HEK293 (cell line): ENCODE results near the gene PDE11A.

Experiments
- CTCF ChIA-PET: fragments of 350-600 bp; formaldehyde crosslinking; extraction: SDS; loops from one replicate; lab custom pipeline; 2021; ENCODE audit warnings: antibody characterized with exemption; lab: Yijun Ruan, JAX
- POLR2A ChIA-PET: fragments of 300-600 bp; formaldehyde crosslinking; extraction: SDS; loops from one replicate; lab custom pipeline; 2020; ENCODE audit warnings: antibody characterized with exemption, inconsistent platforms; lab: Yijun Ruan, JAX
- H3K27ac ChIP-seq: fragments of 200-500 bp; sonication (Bioruptor generic); 2 replicates; pipeline ENCODE4 v1.5.1; 2014; ENCODE audit warnings: low read depth, low read length, control low read depth, inconsistent platforms; ENCODE audit errors: extremely low read depth
- H3K36me3 ChIP-seq, 2 experiments: fragments of 200-500 bp in 1 of 2; sonication (Bioruptor generic) in 1 of 2; 1 replicate in 1 of 2; 2 replicates in 1 of 2; pipeline ENCODE4 v1.5.1; 2014 to 2017; ENCODE audit warnings: inconsistent platforms in 2 of 2, low read length in 2 of 2; ENCODE audit not compliant: control insufficient read depth in 2 of 2, insufficient read depth in 1 of 2
- H3K4me1 ChIP-seq: fragments of 200-500 bp; sonication (Bioruptor generic); 2 replicates; pipeline ENCODE4 v1.5.1; 2014; ENCODE audit warnings: mild to moderate bottlenecking, low read length, inconsistent platforms; ENCODE audit not compliant: control insufficient read depth, insufficient read depth
- H3K4me3 ChIP-seq: 2 replicates; pipeline ENCODE4 v1.5.1; 2011; ENCODE audit warnings: low read depth, mild to moderate bottlenecking, control low read depth, low read length, moderate library complexity
- H3K9me3 ChIP-seq: fragments of 200-500 bp; sonication (Bioruptor generic); 2 replicates; pipeline ENCODE4 v1.5.1; 2014; ENCODE audit warnings: low read depth, low read length, inconsistent platforms; ENCODE audit not compliant: control insufficient read depth, insufficient read depth
- BCL6B ChIP-seq: fragments of 450-650 bp; formaldehyde crosslinking; IDR thresholded peaks from 2 replicates; pipeline ENCODE4 v1.5.1; 2017; ENCODE audit warnings: missing biosample characterization, missing genetic modification characterization
- CTCF ChIP-seq: fragments of 450-650 bp; formaldehyde crosslinking; IDR thresholded peaks from 2 replicates; pipeline ENCODE4 v1.5.1; 2016; ENCODE audit warnings: missing biosample characterization, missing genetic modification characterization
- ELK4 ChIP-seq: IDR thresholded peaks from 2 replicates; pipeline ENCODE4 v1.6.1; 2011; ENCODE audit warnings: mild to moderate bottlenecking, low read depth, low read length, borderline replicate concordance
- PRDM10 ChIP-seq: fragments of 450-650 bp; formaldehyde crosslinking; IDR thresholded peaks from 2 replicates; pipeline ENCODE4 v1.5.1; 2016; ENCODE audit warnings: missing biosample characterization, missing genetic modification characterization
- TCF7L2 ChIP-seq: IDR thresholded peaks from 2 replicates; pipeline ENCODE4 v1.6.1; 2011; ENCODE audit warnings: low read depth, mild to moderate bottlenecking, inconsistent platforms, low read length, moderate library complexity, borderline replicate concordance
- ZBTB21 ChIP-seq: fragments of 450-650 bp; formaldehyde crosslinking; IDR thresholded peaks from 2 replicates; pipeline ENCODE4 v1.5.1; 2017; ENCODE audit warnings: missing biosample characterization, missing genetic modification characterization
- ZBTB48 ChIP-seq: fragments of 450-650 bp; formaldehyde crosslinking; IDR thresholded peaks from 2 replicates; pipeline ENCODE4 v1.5.1; 2016; ENCODE audit warnings: missing biosample characterization, missing genetic modification characterization
- ZBTB8A ChIP-seq: fragments of 450-650 bp; formaldehyde crosslinking; IDR thresholded peaks from 2 replicates; pipeline ENCODE4 v1.5.1; 2016; ENCODE audit warnings: missing biosample characterization, missing genetic modification characterization
- ZFP69B ChIP-seq: fragments of 450-650 bp; formaldehyde crosslinking; IDR thresholded peaks from 2 replicates; pipeline ENCODE4 v1.5.1; 2016; ENCODE audit warnings: missing biosample characterization, missing genetic modification characterization
- ZNF223 ChIP-seq: fragments of 450-650 bp; formaldehyde crosslinking; IDR thresholded peaks from 2 replicates; pipeline ENCODE4 v1.5.1; 2016; ENCODE audit warnings: missing biosample characterization, missing genetic modification characterization
- ZNF24 ChIP-seq: fragments of 450-650 bp; formaldehyde crosslinking; IDR thresholded peaks from 2 replicates; pipeline ENCODE4 v1.5.1; 2016; ENCODE audit warnings: missing biosample characterization, missing genetic modification characterization
- ZNF354C ChIP-seq: fragments of 450-650 bp; formaldehyde crosslinking; IDR thresholded peaks from 2 replicates; pipeline ENCODE4 v1.5.1; 2016; ENCODE audit warnings: missing biosample characterization, missing genetic modification characterization, low read depth, borderline replicate concordance
- ZNF426 ChIP-seq: fragments of 450-650 bp; formaldehyde crosslinking; IDR thresholded peaks from 2 replicates; pipeline ENCODE4 v1.5.1; 2017; ENCODE audit warnings: missing biosample characterization, missing genetic modification characterization, mild to moderate bottlenecking, inconsistent platforms, moderate library complexity
- ZNF513 ChIP-seq: fragments of 450-650 bp; IDR thresholded peaks from 2 replicates; pipeline ENCODE4 v1.5.1; 2018; ENCODE audit warnings: missing biosample characterization, missing genetic modification characterization
- ZNF571 ChIP-seq: fragments of 450-650 bp; formaldehyde crosslinking; IDR thresholded peaks from 2 replicates; pipeline ENCODE4 v1.5.0; 2017; ENCODE audit warnings: missing biosample characterization, missing genetic modification characterization
- ZNF692 ChIP-seq: fragments of 450-650 bp; formaldehyde crosslinking; IDR thresholded peaks from 2 replicates; pipeline ENCODE4 v1.5.1; 2016; ENCODE audit warnings: missing biosample characterization, missing genetic modification characterization
- ZNF701 ChIP-seq: fragments of 450-650 bp; formaldehyde crosslinking; IDR thresholded peaks from 2 replicates; pipeline ENCODE4 v1.5.1; 2016; ENCODE audit warnings: missing biosample characterization, missing genetic modification characterization
- ZSCAN4 ChIP-seq: fragments of 450-650 bp; formaldehyde crosslinking; IDR thresholded peaks from 2 replicates; pipeline ENCODE4 v1.5.1; 2017; ENCODE audit warnings: missing biosample characterization, missing genetic modification characterization

PDE11A gene

GRCh38 chr2:177622521-177622920, 450.1 kb downstream of the PDE11A start:
- Histone ChIP-seq H3K27ac (no peak overlapping the region), H3K4me3 (no peak overlapping the region), H3K9me3 (no peaks in the 10 kb centered on the region), H3K4me1 (peaks cover 3% of the 10 kb centered on the region; the same call in 1 of the 2 replicates), H3K36me3 (no peaks in the 10 kb centered on the region)
- TF ChIP-seq ZNF701 (tag by site-specific recombination) (no peak), CTCF (tag by site-specific recombination) (0 out of 2 replicates have a peak, but pooled peaks have one; percentile 23), ZFP69B (peak; percentile 62), ZNF692 (tag by site-specific recombination) (peak; percentile 86)
- ChIA-PET POLR2A (no interaction called here), CTCF (interaction anchor here (2.1 kb wide), 1 partner anchor 18 kb away, joined by 8 read pairs; no protein-coding TSS in a partner anchor)

- POLR2A ChIA-PET, result no interaction called here
These were observed 452.6 kb downstream of the PDE11A start for GRCh38 chr2:177619986-177620385.

GRCh38 chr2:177619461-177619860, 453.1 kb downstream of the PDE11A start:
- no peak overlapping the region for H3K4me3 ChIP-seq
- H3K4me1 ChIP-seq, result no peaks in the 10 kb centered on the region
- ChIA-PET POLR2A (no interaction called here), CTCF (no interaction called here)
- no peaks in the 10 kb centered on the region for H3K9me3 ChIP-seq
- no peaks in the 10 kb centered on the region for H3K36me3 ChIP-seq
- 0 out of 2 replicates have a peak overlapping the region, but pooled peaks have one; percentile 84 for H3K27ac ChIP-seq
- TF ChIP-seq ZNF24 (tag by site-specific recombination) (no peak), ZNF426 (tag by site-specific recombination) (no peak), ZBTB8A (tag by site-specific recombination) (no peak), ZBTB21 (tag by site-specific recombination) (no peak), ELK4 (no peak), PRDM10 (tag by site-specific recombination) (no peak), ZNF223 (tag by site-specific recombination) (no peak), TCF7L2 (no peak), ZBTB48 (tag by site-specific recombination) (no peak), BCL6B (tag by site-specific recombination) (no peak), ZNF354C (tag by site-specific recombination) (no peak), ZNF513 (tag by site-specific recombination) (no peak)

More at GRCh38 chr2:177619986-177620385, 452.6 kb downstream of the PDE11A start:
- Histone ChIP-seq H3K4me1 (no peaks in the 10 kb centered on the region), H3K27ac (no peak overlapping the region), H3K36me3 (no peaks in the 10 kb centered on the region), H3K4me3 (no peak overlapping the region), H3K9me3 (no peaks in the 10 kb centered on the region)
- CTCF ChIA-PET, result interaction anchor here (0.6 kb wide), 1 partner anchor 418 kb away, joined by 5 read pairs; no protein-coding TSS in a partner anchor
- TF ChIP-seq ZBTB48 (tag by site-specific recombination) (no peak), ZSCAN4 (tag by site-specific recombination) (no peak), ZNF571 (tag by site-specific recombination) (no peak)
- TF ChIP-seq, all 188 proteins: peak for 0
